GM19023 (cell line): Measurements from ENCODE around the gene PSMD5.

Experiments
- ATAC-seq: cut with Tn5 transposase; IDR thresholded peaks from one replicate; pipeline ENCODE4 v1.9.1; 2021; ENCODE audit warnings: mild to moderate bottlenecking, moderate library complexity; ENCODE audit not compliant: unreplicated experiment

Gene PSMD5

GRCh38 chr9:120856700-120857099 lies 14.0 kb upstream of the PSMD5 start:
- ATAC-seq: no peak

GRCh38 chr9:120855827-120856670 lies 13.3 kb upstream of the PSMD5 start:
- no peak for ATAC-seq

- no peak for ATAC-seq
Observed at GRCh38 chr9:120854596-120855327, 12.0 kb upstream of the PSMD5 start.

GRCh38 chr9:120853198-120853597 lies 10.5 kb upstream of the PSMD5 start:
- ATAC-seq: no peak

GRCh38 chr9:120852240-120853010 lies 9.7 kb upstream of the PSMD5 start:
- ATAC-seq: no peak

- ATAC-seq: no peak
Observed at GRCh38 chr9:120851449-120851848, 8.7 kb upstream of the PSMD5 start.

- ATAC-seq: no peak
Observed at GRCh38 chr9:120850315-120850714, 7.6 kb upstream of the PSMD5 start.

GRCh38 chr9:120846906-120847305 lies 4.2 kb upstream of the PSMD5 start:
- ATAC-seq: no peak

GRCh38 chr9:120846251-120846889 lies 3.6 kb upstream of the PSMD5 start:
- no peak for ATAC-seq

- no peak for ATAC-seq
Observed at GRCh38 chr9:120845255-120845654, 2.5 kb upstream of the PSMD5 start.

- ATAC-seq: peak; percentile 6
Observed at GRCh38 chr9:120841930-120842684, 615 bp downstream of the PSMD5 start.

GRCh38 chr9:120839146-120839545 lies 3.6 kb downstream of the PSMD5 start:
- no peak for ATAC-seq

GRCh38 chr9:120837921-120838320 lies 4.8 kb downstream of the PSMD5 start:
- ATAC-seq: no peak

GRCh38 chr9:120833325-120833724 lies 9.4 kb downstream of the PSMD5 start:
- ATAC-seq: no peak

GRCh38 chr9:120832807-120833206 lies 9.9 kb downstream of the PSMD5 start:
- ATAC-seq: no peak

- ATAC-seq: no peak
Observed at GRCh38 chr9:120830865-120831264, 11.9 kb downstream of the PSMD5 start.

- no peak for ATAC-seq
Observed at GRCh38 chr9:120830151-120830550, 12.6 kb downstream of the PSMD5 start.

GRCh38 chr9:120829650-120830049 lies 13.1 kb downstream of the PSMD5 start:
- ATAC-seq: no peak

- no peak for ATAC-seq
Observed at GRCh38 chr9:120820095-120820494, 22.6 kb downstream of the PSMD5 start.

- no peak for ATAC-seq
Observed at GRCh38 chr9:120818595-120818994, 24.1 kb downstream of the PSMD5 start.
